ENCODE results near the gene ANKRD1. TPM values are rescaled to one million over a fixed set of nuclear protein-coding genes. Genes with fewer than 3 reads are reported as not detected.
A peak's percentile ranks its signal among the peaks of the same experiment; 100 is the strongest.

ANKRD1 gene
- total RNA-seq = 591 and 664 TPM in 2 replicates
- 527 and 593 TPM in 2 replicates for polyA plus RNA-seq
- 797 and 830 TPM in 2 replicates for polyA plus RNA-seq (2011; cell fraction: cytosol; rRNA removed)
- polyA plus RNA-seq (2011; cell fraction: nucleus; rRNA removed) = 1,251 and 1,651 TPM in 2 replicates
- polyA plus RNA-seq (2012) = 949 and 994 TPM in 2 replicates
- polyA minus RNA-seq = 587 and 687 TPM in 2 replicates
- 1.2 TPM for polyA minus RNA-seq (2011; cell fraction: cytosol; rRNA and poly(A)+ RNA removed)
- 237 and 300 TPM in 2 replicates for polyA minus RNA-seq (2011; cell fraction: nucleus; rRNA and poly(A)+ RNA removed)
- percentile 100 among the genes with signal in this experiment for Bru-seq, nascent RNA
- BruChase-seq, experiment 1, labeled RNA remaining after a 6-hour chase = percentile 99 among the genes with signal in this experiment
- percentile 100 among the genes with signal in this experiment for BruChase-seq, experiment 2, labeled RNA remaining after a 2-hour chase
- long read RNA-seq, transcript ANKRD1-201 (9 exons, 1,979 nt) = major isoform, 91 of 376 reads
- long read RNA-seq, partial matches to known transcripts = 256 of 376 reads
- long read RNA-seq, other reads (novel, unspliced or antisense) = 29 of 376 reads

DNA sequence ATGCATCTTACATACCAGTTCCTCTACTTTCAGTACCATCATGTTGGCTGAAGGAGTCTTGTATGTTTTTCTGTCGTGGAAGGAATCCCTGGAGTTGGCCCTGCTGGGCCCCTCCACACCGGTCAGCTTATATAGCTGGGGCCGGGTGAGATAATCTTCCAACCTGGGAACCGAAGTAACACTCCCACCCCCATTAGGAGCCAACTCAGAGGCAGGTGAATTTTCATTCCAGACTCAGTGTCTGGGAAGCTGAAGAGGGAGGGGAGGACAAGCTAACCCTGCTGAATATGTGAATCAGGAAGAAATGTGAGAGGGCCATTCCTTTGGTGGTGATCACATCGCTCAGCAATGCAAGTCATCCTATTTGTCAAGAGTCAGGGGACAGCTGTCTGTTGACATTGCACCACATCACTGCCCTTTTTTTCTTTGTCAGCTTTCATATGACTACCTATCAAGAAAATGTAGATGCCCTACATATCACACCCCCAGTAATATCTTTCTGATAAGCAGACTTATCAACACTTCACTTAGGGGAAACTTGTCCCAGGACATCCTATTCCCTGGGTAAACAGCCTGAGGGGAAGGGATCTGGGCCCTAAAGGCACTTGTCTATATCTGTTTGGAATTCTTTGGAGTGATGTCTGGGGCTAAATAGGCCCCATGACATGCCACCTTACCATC is at the start of gene ANKRD1:
TSS of gene ANKRD1 (minus strand) at position 102 of the 681 bp plus-strand sequence. CDS start at position 42, 60 bp downstream.
- Histone ChIP-seq H4K20me1 (replicated peaks; ENCODE audit: control insufficient read depth, extremely low read depth, insufficient read depth, low read length) (no peaks in the 10 kb centered on the region), H3K36me3 (ENCODE audit: control insufficient read depth in 2 of 2, extremely low read depth in 1 of 2, insufficient read depth in 2 of 2, low read length in 2 of 2) (peaks cover 0 to 23% of the 10 kb centered on the region in 2 experiments), H3K9ac (replicated peaks; ENCODE audit: extremely low read depth, insufficient read depth, low read length) (peak within 1 kb of the TSS; percentile 94), H3K79me2 (ENCODE audit: control insufficient read depth, insufficient read depth, low read length) (peaks cover 46% of the 10 kb centered on the region), H3K4me1 (ENCODE audit: control insufficient read depth, extremely low read depth, insufficient read depth, low read length) (peaks cover 28% of the 10 kb centered on the region), H3K9me3 (replicated peaks; ENCODE audit: control insufficient read depth, insufficient read depth, low read length) (no peaks in the 10 kb centered on the region), H3K27me3 (ENCODE audit: control insufficient read depth in 2 of 2, insufficient read depth in 2 of 2, low read length in 2 of 2) (no peaks in the 10 kb centered on the region), H2AFZ (ENCODE audit: low read depth, low read length) (no peak within 1 kb of the TSS), H3K9me1 (replicated peaks; ENCODE audit: control insufficient read depth, extremely low read depth, insufficient read depth, low read length) (no peaks in the 10 kb centered on the region), H3K4me3 (replicated peaks in 1 of 3; ENCODE audit: insufficient read depth in 1 of 3, low read depth in 1 of 3, low read length in 3 of 3) (peak within 1 kb of the TSS; percentile 52 to 98 (median 56)), H3K27ac (ENCODE audit: insufficient read depth, low read depth, low read length) (peak within 1 kb of the TSS; percentile 82), H3K4me2 (ENCODE audit: insufficient read depth, low read length) (peak within 1 kb of the TSS; percentile 98)
- no TSS peak for BruUV-seq (replicated peaks)
- intact Hi-C loops (cut with micrococcal nuclease) (loop anchor here (1.0 to 2.0 kb wide), 5 partner anchors 10 to 489 kb away; partner anchors contain the start of gene HECTD2), dilution Hi-C loops (cut with MboI; ENCODE audit: extremely low pct_ligation_motif_present, low sequenced_read_pairs) (no loop called here)
- POLR2A ChIA-PET = interaction anchor here (1.1 to 3.2 kb wide), 5 partner anchors 10 to 85 kb away, joined by 3 to 71 read pairs (median 5); no protein-coding TSS in a partner anchor
- DNase-seq (ENCODE audit: low read depth, low spot score) (peak; percentile 97), FAIRE-seq (peak; percentile 99)
- peak; percentile 94 for TF ChIP-seq POLR2A (IDR thresholded peaks at IDR 0.05; ENCODE audit: low read depth, low read length)
- TF ChIP-seq GATA2 (IDR thresholded peaks at IDR 0.05; ENCODE audit: insufficient read depth, insufficient read length, low read depth, low read length) = peak; percentile 99
- TF ChIP-seq POLR2AphosphoS5 (IDR thresholded peaks at IDR 0.05; ENCODE audit: insufficient read depth, low read depth, low read length) = peak; percentile 93
- TF ChIP-seq, protein P1, sequence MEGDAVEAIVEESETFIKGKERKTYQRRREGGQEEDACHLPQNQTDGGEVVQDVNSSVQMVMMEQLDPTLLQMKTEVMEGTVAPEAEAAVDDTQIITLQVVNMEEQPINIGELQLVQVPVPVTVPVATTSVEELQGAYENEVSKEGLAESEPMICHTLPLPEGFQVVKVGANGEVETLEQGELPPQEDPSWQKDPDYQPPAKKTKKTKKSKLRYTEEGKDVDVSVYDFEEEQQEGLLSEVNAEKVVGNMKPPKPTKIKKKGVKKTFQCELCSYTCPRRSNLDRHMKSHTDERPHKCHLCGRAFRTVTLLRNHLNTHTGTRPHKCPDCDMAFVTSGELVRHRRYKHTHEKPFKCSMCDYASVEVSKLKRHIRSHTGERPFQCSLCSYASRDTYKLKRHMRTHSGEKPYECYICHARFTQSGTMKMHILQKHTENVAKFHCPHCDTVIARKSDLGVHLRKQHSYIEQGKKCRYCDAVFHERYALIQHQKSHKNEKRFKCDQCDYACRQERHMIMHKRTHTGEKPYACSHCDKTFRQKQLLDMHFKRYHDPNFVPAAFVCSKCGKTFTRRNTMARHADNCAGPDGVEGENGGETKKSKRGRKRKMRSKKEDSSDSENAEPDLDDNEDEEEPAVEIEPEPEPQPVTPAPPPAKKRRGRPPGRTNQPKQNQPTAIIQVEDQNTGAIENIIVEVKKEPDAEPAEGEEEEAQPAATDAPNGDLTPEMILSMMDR (IDR thresholded peaks at IDR 0.05; ENCODE audit: extremely low read depth in 1 of 2, insufficient read depth in 1 of 2, low read depth in 1 of 2, low read length in 2 of 2) = no peak
- TF ChIP-seq JUN (IDR thresholded peaks at IDR 0.05; ENCODE audit: borderline replicate concordance, insufficient read depth, insufficient read length, low read depth) = peak; percentile 96
- TF ChIP-seq FOS (IDR thresholded peaks at IDR 0.05; ENCODE audit: borderline replicate concordance, insufficient read depth, low read length) = peak; percentile 96
- CTCF ChIA-PET = interaction anchor here (1.0 to 4.7 kb wide), 8 partner anchors 9 to 330 kb away, joined by 3 to 27 read pairs (median 8); no protein-coding TSS in a partner anchor
